ENCODE measurements around the gene BCAS4.
"Not testable (repeated sequence)": the region's sequence is repeated elsewhere in the genome, so short reads cannot be mapped to it uniquely, and the experiment has no call there.

BCAS4 gene

DNA sequence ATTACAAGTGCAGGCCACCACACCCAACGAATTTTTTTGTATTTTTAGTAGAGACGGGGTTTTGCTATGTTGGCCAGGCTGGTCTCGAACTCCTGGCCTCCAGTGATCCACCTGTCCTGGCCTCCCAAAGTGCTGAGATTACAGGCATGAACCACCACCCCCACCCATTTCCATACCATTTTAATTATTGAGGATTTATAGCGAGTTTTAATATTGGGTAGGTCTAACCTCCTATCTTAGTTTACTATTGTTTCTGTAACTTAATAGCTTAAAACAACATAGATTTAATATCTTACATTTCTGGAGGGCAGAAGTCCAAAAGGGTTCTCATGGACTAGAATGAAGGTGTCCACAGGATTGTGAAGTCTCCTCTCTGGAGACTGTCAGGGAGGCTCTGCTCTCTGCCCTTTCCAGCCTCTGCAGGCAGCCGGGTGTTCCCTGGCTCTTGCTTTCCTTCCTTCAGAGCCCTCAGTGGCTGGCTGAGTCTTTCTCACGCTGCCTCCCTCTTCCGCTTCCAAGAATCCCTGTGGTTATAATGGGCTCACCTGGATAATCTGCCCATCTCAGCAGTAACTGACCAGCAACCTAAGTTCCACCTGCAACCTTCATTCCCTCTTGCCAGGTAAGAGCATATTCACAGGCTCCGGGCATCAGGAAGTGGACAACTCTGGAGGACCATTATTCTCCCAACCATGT lies 18.6 kb upstream of the BCAS4 start:
- Histone ChIP-seq H3K27ac (ENCODE audit: low read depth, low read length) (no peak overlapping the region), H3K4me1 (ENCODE audit: control insufficient read depth, low read length) (no peaks in the 10 kb centered on the region), H3K27me3 (ENCODE audit: control insufficient read depth, low read length) (no peaks in the 10 kb centered on the region), H3K4me3 (ENCODE audit: low read length) (no peak overlapping the region), H3K36me3 (ENCODE audit: control insufficient read depth, low read length) (no peaks in the 10 kb centered on the region), H3K9me3 (ENCODE audit: control insufficient read depth, insufficient read depth, low read length) (no peaks in the 10 kb centered on the region), H3K79me2 (ENCODE audit: control insufficient read depth, low read length) (no peaks in the 10 kb centered on the region), H3F3A (ENCODE audit: control insufficient read depth, insufficient read depth) (no peaks in the 10 kb centered on the region), H3K9me2 (replicated peaks; ENCODE audit: control insufficient read depth, low read length) (no peaks in the 10 kb centered on the region), H3K4me2 (ENCODE audit: low read length) (no peak overlapping the region), H4K20me1 (ENCODE audit: control insufficient read depth, insufficient read depth, low read depth, low read length) (no peaks in the 10 kb centered on the region)
- TF ChIP-seq EZH2phosphoT487 (IDR thresholded peaks at IDR 0.05; ENCODE audit: borderline replicate concordance, low read length): no peak
- TF ChIP-seq, protein P1, sequence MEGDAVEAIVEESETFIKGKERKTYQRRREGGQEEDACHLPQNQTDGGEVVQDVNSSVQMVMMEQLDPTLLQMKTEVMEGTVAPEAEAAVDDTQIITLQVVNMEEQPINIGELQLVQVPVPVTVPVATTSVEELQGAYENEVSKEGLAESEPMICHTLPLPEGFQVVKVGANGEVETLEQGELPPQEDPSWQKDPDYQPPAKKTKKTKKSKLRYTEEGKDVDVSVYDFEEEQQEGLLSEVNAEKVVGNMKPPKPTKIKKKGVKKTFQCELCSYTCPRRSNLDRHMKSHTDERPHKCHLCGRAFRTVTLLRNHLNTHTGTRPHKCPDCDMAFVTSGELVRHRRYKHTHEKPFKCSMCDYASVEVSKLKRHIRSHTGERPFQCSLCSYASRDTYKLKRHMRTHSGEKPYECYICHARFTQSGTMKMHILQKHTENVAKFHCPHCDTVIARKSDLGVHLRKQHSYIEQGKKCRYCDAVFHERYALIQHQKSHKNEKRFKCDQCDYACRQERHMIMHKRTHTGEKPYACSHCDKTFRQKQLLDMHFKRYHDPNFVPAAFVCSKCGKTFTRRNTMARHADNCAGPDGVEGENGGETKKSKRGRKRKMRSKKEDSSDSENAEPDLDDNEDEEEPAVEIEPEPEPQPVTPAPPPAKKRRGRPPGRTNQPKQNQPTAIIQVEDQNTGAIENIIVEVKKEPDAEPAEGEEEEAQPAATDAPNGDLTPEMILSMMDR (IDR thresholded peaks at IDR 0.05; ENCODE audit: low read depth, low read length, poor library complexity, severe bottlenecking): no peak

- TF ChIP-seq, protein P1 (IDR thresholded peaks at IDR 0.05; ENCODE audit: low read depth, low read length, poor library complexity, severe bottlenecking): no peak
- TF ChIP-seq EZH2phosphoT487 (IDR thresholded peaks at IDR 0.05; ENCODE audit: borderline replicate concordance, low read length): no peak
- no peak overlapping the region for H3K4me2 ChIP-seq (ENCODE audit: low read length)
- no peaks in the 10 kb centered on the region for H3K79me2 ChIP-seq (ENCODE audit: control insufficient read depth, low read length)
- H3K9me2 ChIP-seq (replicated peaks; ENCODE audit: control insufficient read depth, low read length): no peaks in the 10 kb centered on the region
- no peaks in the 10 kb centered on the region for H3K9me3 ChIP-seq (ENCODE audit: control insufficient read depth, insufficient read depth, low read length)
- no peaks in the 10 kb centered on the region for H4K20me1 ChIP-seq (ENCODE audit: control insufficient read depth, insufficient read depth, low read depth, low read length)
- H3F3A ChIP-seq (ENCODE audit: control insufficient read depth, insufficient read depth): no peaks in the 10 kb centered on the region
- H3K36me3 ChIP-seq (ENCODE audit: control insufficient read depth, low read length): no peaks in the 10 kb centered on the region
- no peak overlapping the region for H3K4me3 ChIP-seq (ENCODE audit: low read length)
- H3K4me1 ChIP-seq (ENCODE audit: control insufficient read depth, low read length): no peaks in the 10 kb centered on the region
- no peak overlapping the region for H3K27ac ChIP-seq (ENCODE audit: low read depth, low read length)
- H3K27me3 ChIP-seq (ENCODE audit: control insufficient read depth, low read length): no peaks in the 10 kb centered on the region
Measured at GRCh38 chr20:50777373-50777772, 17.5 kb upstream of the BCAS4 start.

GRCh38 chr20:50778994-50779393 lies 15.9 kb upstream of the BCAS4 start:
- not testable (repeated sequence) for H3F3A ChIP-seq (ENCODE audit: control insufficient read depth, insufficient read depth); H3K36me3 ChIP-seq (ENCODE audit: control insufficient read depth, low read length); H3K79me2 ChIP-seq (ENCODE audit: control insufficient read depth, low read length); H3K4me3 ChIP-seq (ENCODE audit: low read length); H3K9me3 ChIP-seq (ENCODE audit: control insufficient read depth, insufficient read depth, low read length); H3K4me2 ChIP-seq (ENCODE audit: low read length); H4K20me1 ChIP-seq (ENCODE audit: control insufficient read depth, insufficient read depth, low read depth, low read length); H3K27ac ChIP-seq (ENCODE audit: low read depth, low read length); H3K4me1 ChIP-seq (ENCODE audit: control insufficient read depth, low read length); H3K27me3 ChIP-seq (ENCODE audit: control insufficient read depth, low read length); H3K9me2 ChIP-seq (replicated peaks; ENCODE audit: control insufficient read depth, low read length)

DNA sequence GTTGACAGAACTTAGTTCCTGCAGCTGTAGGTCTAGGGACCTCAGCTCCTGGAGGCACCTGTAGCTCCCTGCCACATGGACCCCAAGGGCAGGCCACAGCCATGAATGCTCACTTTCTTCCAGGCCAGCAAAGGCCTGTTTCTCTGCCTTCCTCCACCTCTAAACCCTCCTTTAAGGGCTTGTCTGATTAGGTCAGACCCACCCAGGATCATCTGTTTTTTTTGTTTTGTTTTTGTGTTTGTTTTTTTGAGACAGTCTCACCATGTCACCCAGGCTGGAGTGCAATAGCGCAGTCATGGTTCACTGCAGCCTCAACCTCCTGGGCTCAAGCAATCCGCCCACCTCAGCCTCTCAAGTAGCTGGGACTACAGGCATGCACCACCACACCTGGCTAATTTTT lies 11.5 kb upstream of the BCAS4 start:
- H3K4me3 ChIP-seq (ENCODE audit: low read length): no peak overlapping the region
- no peak overlapping the region for H3K27ac ChIP-seq (ENCODE audit: low read depth, low read length)
- no peaks in the 10 kb centered on the region for H3K36me3 ChIP-seq (ENCODE audit: control insufficient read depth, low read length)
- H3K9me3 ChIP-seq (ENCODE audit: control insufficient read depth, insufficient read depth, low read length): no peaks in the 10 kb centered on the region
- no peaks in the 10 kb centered on the region for H3K27me3 ChIP-seq (ENCODE audit: control insufficient read depth, low read length)
- H3K79me2 ChIP-seq (ENCODE audit: control insufficient read depth, low read length): no peaks in the 10 kb centered on the region
- no peak overlapping the region for H3K4me2 ChIP-seq (ENCODE audit: low read length)
- TF ChIP-seq EZH2phosphoT487 (IDR thresholded peaks at IDR 0.05; ENCODE audit: borderline replicate concordance, low read length): no peak
- TF ChIP-seq, protein P1 (IDR thresholded peaks at IDR 0.05; ENCODE audit: low read depth, low read length, poor library complexity, severe bottlenecking): no peak
- peaks cover 9% of the 10 kb centered on the region for H3K4me1 ChIP-seq (ENCODE audit: control insufficient read depth, low read length)
- peaks cover under 1% of the 10 kb centered on the region; the same call in 1 of the 2 replicates for H3F3A ChIP-seq (ENCODE audit: control insufficient read depth, insufficient read depth)
- no peaks in the 10 kb centered on the region for H4K20me1 ChIP-seq (ENCODE audit: control insufficient read depth, insufficient read depth, low read depth, low read length)
- no peaks in the 10 kb centered on the region for H3K9me2 ChIP-seq (replicated peaks; ENCODE audit: control insufficient read depth, low read length)

All from DOHH2 (cell line).